Fibroblast of upper back skin (primary cell): ENCODE measurements around the gene ARMH1.
"Not testable (repeated sequence)": the region's sequence is repeated elsewhere in the genome, so short reads cannot be mapped to it uniquely, and the experiment has no call there.

Experiments used
- DNase-seq: peaks from one replicate; pipeline ENCODE4 v3.0.0-alpha.2; 2013

Gene ARMH1

GRCh38 chr1:44696101-44696500 lies 21.6 kb downstream of the ARMH1 start:
- no peak for DNase-seq

DNA sequence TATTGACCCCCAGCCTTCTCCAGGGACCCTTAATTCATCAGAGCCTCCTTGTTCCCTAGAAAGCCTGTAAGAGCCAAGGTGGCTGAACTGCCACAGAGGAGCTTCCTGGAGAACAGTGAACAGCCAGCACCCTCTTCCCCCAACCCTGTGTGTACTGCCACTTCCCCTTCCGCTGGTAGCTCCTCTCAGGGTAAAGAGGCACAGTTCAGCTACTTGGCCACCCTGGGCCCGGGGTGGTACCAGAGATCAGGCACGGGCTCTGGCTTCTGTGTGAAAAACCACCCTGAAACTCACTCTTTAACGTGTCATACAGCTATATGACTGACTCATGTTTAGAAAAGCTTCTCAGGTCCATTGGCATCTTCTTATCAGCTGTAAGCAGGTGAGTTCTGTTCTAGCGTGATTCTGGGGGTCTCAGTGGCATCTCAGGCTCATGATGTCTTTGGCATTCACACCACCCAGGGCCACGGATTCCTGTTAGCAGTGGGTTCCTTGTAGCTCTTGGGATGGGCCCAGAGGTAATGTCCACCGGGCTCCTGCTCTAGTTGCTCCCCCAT lies 22.4 kb downstream of the ARMH1 start:
- DNase-seq = no peak

- DNase-seq = no peak
Observed at GRCh38 chr1:44698138-44698537, 23.6 kb downstream of the ARMH1 start.

- DNase-seq = not testable (repeated sequence)
Observed at GRCh38 chr1:44699375-44699774, 24.9 kb downstream of the ARMH1 start.

- no peak for DNase-seq
Observed at GRCh38 chr1:44700573-44700972, 26.1 kb downstream of the ARMH1 start.

- no peak for DNase-seq
Observed at GRCh38 chr1:44701141-44701573, 26.6 kb downstream of the ARMH1 start.

GRCh38 chr1:44705470-44705869 lies 31.0 kb downstream of the ARMH1 start:
- no peak for DNase-seq

DNA sequence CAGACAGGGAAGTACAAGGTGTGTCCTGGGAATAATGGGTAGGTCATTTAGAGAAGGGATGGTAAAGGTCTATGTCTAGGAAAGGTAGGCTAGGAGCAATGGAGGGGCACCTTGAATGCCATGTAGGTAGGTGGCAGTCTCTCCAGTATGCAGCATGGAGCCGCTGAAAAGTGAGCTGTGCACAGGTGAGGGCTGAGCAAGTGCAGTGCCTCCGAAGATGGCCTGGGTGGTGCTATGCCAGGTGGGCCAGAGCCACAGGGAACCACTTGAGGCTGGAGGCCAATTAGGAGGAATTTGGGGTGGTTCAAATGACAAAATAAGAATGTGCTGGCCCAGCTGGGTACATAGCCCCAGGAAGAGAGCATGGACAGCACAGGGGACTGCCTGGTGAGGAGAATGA lies 31.4 kb downstream of the ARMH1 start:
- DNase-seq = no peak

- peak; percentile 95 for DNase-seq
Observed at GRCh38 chr1:44707112-44707881, 32.8 kb downstream of the ARMH1 start.

DNA sequence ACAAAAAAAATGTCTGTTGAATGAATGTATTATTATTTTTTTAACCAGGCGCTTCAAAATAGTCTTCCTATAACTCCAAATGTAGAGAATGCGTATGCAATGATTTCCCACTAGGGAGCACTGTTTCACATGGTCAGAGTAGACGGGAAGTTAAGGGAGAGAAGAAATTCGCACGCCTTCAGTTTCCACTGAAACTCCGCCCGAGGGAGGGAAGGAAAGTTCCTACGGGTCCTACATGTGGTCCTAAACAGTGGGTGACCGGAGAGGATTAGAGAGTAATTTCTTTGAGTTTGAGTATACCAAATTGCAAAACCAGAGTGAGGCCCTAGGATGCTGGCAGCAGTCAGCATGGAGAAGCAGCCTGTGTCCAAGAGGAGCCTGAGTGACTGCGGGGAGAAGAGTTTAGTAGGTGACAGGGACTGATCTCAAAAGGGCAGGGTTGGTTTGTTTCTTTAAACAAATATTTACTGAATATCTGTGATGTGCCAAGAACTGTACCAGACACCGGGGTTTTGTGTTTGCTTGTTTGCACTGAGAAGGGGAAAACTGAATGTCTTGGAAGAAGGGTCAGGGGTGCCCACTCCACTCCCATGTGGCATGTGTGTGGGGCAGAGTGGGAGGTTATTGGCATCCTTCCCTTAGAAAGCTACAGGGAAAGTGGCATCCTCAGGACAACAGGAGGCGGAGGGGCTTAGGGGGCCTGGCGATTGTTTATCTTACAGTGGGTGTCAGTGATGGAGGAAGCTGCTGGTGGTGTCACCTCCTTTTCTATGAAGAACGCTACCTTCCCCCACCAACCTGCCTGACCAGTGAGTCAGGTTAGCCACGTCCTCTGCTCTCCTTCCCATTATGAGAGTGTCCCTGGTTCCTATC lies 33.7 kb downstream of the ARMH1 start:
- peak; percentile 38 for DNase-seq

DNA sequence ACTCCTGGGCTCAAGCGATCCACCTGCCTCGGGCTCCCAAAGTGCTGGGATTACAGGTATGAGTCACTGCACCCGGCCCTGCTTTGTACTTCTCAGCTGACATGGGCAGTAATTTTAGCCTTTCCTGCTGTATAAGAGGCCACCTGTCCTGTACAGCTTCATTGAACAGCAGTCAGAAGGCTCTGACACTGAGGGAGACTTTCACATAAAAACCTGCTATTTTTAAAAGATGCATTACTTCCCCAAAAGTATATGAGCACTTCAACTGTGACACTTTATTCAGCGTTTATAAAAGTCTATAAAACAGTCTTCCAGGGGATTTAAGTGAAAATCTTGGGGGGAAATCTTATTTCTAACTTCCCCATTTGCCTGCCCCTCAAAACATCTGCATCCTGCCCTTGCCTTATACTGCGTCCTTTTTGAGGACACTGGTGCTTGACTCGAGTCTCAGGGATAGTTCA lies 38.8 kb downstream of the ARMH1 start:
- DNase-seq = no peak

- no peak for DNase-seq
Observed at GRCh38 chr1:44714532-44714931, 40.0 kb downstream of the ARMH1 start.

GRCh38 chr1:44714944-44715571 lies 40.5 kb downstream of the ARMH1 start:
- peak; percentile 71 for DNase-seq

- DNase-seq = no peak
Observed at GRCh38 chr1:44717156-44717555, 42.6 kb downstream of the ARMH1 start.

DNA sequence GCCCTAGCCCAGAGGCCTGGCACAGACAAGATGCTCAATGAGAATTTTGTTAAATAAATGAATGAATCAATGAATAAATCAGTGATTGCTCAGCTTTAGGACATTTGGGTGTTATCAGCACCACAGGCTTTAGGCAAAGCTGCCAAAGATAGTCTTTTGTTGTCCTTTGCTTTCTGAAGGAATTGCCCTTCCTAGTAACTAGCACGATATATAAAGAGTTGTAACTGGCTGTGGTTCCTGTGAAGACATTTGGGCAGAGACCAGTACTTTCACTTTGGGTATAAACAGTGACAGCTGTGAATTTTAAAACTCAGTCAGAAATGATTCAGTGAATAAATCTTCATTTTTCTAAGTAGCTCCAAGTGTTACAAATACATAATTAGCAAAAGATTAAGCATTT lies 43.1 kb downstream of the ARMH1 start:
- no peak for DNase-seq

DNA sequence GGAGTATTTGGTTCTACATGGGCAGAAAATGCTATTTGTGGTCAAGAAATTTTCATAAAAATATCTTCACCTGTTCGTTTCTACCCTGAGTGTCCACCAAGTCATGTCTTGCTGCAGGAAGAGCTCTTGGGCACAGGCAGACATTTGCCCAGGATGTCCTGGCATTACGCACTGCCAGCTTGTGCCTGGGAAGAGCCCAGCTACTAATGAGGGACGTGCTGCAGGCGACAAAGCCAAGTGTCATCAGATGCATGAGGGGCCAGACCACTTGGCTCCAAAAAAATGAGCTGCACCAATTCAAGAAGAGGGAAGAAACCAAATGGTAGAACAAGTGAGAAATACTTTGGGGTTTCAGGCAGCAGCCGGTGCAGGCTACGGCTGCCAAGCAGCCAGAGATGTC lies 43.6 kb downstream of the ARMH1 start:
- DNase-seq = no peak

GRCh38 chr1:44719318-44719717 lies 44.8 kb downstream of the ARMH1 start:
- DNase-seq = no peak

- no peak for DNase-seq
Observed at GRCh38 chr1:44720281-44720680, 45.8 kb downstream of the ARMH1 start.

DNA sequence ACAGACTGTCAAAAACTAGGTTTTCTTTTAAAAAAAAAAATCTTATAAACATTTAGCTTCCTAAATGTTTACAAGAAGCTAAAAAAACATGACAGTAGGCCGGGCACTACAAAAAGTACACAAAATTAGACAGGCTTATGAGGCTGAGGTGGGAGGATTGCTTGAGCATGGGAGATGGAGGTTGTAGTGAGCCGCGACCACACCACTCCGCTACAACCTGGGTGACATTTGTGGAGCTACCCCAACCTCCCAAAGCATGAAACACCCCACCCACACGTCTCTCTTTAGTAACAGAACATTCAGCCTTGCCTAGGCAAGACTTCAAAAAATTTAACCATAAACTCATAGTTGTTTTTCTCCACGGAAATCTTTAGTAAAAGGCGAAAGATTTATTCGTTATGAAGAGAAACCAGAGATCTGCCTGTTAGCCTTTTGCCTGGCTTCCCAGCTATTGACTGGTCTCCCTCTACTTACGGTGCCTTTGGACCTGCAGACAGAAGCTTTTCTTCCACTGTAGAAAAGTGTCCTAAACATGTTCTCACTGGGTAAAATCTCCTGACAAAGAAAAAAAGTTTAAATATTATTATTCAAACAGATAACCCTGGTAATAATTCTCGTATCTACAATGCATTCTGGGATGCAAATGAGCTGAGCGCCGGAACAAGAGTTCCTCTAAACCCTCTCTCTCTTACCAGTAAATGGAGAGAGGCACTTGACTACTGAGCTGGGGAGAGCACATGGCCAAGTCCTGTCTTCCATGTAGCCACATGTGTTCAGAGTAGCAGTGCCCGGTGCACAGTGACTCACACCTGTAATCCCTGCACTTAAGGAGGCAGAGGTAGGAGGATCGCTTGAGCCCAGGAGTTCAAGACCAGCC lies 47.2 kb downstream of the ARMH1 start:
- peak; percentile 92 for DNase-seq

GRCh38 chr1:44723064-44723463 lies 48.5 kb downstream of the ARMH1 start:
- DNase-seq = no peak

DNA sequence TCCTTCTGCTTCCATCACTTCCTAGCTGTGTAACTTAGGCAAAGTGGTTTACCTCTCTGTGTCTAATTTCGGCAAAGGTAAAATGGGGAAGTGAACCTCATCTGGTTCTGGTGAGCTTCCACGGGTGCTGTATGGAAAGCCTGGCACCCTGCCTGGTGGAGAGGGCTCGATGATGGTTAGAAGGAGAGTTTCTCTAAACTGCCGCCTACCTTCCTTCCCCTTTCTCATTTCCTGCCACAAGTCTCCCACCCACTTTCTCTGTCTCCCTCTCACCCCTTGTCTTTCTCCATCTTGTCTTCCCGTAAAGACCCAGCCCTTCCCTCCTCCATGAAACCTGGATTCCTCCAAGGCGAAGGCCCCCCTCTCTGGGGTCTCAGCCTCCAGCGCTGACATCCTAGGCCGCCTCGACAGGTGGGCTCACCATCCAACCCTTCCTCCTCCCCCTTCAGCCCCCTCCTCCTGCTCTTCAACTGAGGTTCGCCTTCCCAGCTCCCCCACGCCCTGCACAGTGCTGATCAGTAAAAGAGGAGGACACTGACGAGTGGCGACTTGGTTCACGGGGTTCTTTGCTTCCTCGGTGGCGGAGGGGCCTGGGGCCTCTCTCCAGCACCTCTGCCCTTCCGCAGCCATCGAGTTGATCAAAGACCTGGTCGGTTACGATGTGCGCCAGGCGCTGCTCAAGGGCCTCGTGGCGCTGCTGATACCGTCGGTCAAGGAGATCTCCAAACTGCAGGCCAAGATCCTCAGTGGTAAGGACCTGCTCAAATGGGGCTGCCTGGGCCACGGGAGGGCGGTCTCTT lies 49.2 kb downstream of the ARMH1 start:
- no peak for DNase-seq
